ENCODE measurements around the gene RASGRF1.

The RASGRF1 gene

DNA sequence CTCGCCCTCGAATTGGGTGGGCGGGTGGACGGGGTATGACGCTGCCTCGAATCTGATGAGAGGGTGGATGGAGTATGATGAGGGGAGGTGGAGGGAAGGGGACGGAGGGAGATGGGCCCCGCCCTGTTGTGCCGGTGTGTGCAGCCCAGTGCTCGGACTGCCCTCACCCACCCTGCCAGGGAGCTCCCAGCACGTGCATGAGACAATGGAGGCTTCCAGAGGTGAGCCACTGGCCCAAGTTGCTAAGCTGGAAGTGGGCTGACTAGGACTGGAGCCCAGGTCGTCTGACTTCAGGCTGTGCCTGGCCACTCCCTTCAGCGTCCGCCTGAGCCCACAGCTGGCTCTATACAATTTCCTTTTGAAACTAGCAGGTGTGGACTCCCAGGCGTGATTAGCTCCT, 98.7 kb downstream of the RASGRF1 start:
- peaks cover 11% of the 10 kb centered on the region for H3K4me1 ChIP-seq (ENCODE audit: control insufficient read depth, insufficient read depth, low read length)
- no peaks in the 10 kb centered on the region for H3K9me3 ChIP-seq (ENCODE audit: control insufficient read depth, low read length)
- H3K27ac ChIP-seq (ENCODE audit: insufficient read depth, low read depth, low read length, poor library complexity, severe bottlenecking) = no peak overlapping the region
- no peak overlapping the region for H3K4me3 ChIP-seq (ENCODE audit: insufficient read depth, low read depth, low read length)
- H3K27me3 ChIP-seq (ENCODE audit: control insufficient read depth, insufficient read depth, low read length, poor library complexity, severe bottlenecking) = no peaks in the 10 kb centered on the region
- no peaks in the 10 kb centered on the region for H3K36me3 ChIP-seq (ENCODE audit: control insufficient read depth, insufficient read depth, low read length)
- 91% methylated on average over 15 of the region's 15 CpGs for WGBS, 2 experiments

DNA sequence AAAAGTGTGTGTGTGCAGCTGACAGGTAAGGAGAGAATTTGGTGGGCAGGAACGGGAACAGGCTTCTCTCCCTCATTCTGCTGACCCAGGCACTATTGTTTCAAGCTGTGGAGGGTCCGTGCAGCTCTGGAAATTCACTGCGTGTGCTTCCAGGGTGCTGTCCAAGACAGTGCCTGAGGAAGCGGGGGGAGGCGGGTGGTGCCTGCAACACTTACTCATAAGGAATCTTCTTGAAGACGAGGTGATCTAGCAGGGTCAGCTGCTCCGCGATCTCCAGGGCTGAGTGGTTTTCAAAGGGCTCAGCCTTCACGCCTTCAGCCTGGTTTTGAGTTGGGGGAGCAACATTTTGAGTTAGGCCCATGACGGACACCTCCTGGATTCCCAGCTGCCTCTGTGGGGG, 99.1 kb downstream of the RASGRF1 start:
- H3K4me1 ChIP-seq (ENCODE audit: control insufficient read depth, insufficient read depth, low read length) = peaks cover 7% of the 10 kb centered on the region
- H3K4me3 ChIP-seq (ENCODE audit: insufficient read depth, low read depth, low read length) = no peak overlapping the region
- H3K27me3 ChIP-seq (ENCODE audit: control insufficient read depth, insufficient read depth, low read length, poor library complexity, severe bottlenecking) = no peaks in the 10 kb centered on the region
- no peak overlapping the region for H3K27ac ChIP-seq (ENCODE audit: insufficient read depth, low read depth, low read length, poor library complexity, severe bottlenecking)
- 94 to 95% methylated on average over 10 of the region's 10 CpGs for WGBS, 2 experiments
- no peaks in the 10 kb centered on the region for H3K9me3 ChIP-seq (ENCODE audit: control insufficient read depth, low read length)
- no peaks in the 10 kb centered on the region for H3K36me3 ChIP-seq (ENCODE audit: control insufficient read depth, insufficient read depth, low read length)

DNA sequence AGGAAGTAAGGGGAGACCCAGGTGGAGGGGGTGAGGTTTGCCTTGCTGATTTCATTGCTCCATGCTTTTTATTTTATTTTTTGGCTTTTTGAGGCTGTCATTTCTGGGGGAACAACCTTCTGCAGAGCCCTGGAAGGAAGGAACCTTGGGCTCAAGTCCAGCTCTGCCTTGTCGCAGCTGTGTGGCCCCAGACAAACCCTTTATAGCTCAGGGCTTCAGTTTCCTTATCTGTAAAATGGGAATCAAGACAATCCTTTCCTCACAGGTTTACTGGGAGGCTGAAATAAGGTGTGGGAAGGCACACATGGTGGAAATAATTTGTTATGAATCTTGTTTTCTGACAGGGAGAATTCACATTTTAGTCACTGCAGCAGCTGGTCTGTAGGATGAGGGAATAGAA, 100.3 kb downstream of the RASGRF1 start:
- no peak overlapping the region for H3K27ac ChIP-seq (ENCODE audit: insufficient read depth, low read depth, low read length, poor library complexity, severe bottlenecking)
- no peaks in the 10 kb centered on the region for H3K9me3 ChIP-seq (ENCODE audit: control insufficient read depth, low read length)
- no peaks in the 10 kb centered on the region for H3K27me3 ChIP-seq (ENCODE audit: control insufficient read depth, insufficient read depth, low read length, poor library complexity, severe bottlenecking)
- H3K4me3 ChIP-seq (ENCODE audit: insufficient read depth, low read depth, low read length) = no peak overlapping the region
- WGBS, 2 experiments = 70 to 96% methylated on average over 1 of the region's 1 CpG
- no peaks in the 10 kb centered on the region for H3K4me1 ChIP-seq (ENCODE audit: control insufficient read depth, insufficient read depth, low read length)
- no peaks in the 10 kb centered on the region for H3K36me3 ChIP-seq (ENCODE audit: control insufficient read depth, insufficient read depth, low read length)

DNA sequence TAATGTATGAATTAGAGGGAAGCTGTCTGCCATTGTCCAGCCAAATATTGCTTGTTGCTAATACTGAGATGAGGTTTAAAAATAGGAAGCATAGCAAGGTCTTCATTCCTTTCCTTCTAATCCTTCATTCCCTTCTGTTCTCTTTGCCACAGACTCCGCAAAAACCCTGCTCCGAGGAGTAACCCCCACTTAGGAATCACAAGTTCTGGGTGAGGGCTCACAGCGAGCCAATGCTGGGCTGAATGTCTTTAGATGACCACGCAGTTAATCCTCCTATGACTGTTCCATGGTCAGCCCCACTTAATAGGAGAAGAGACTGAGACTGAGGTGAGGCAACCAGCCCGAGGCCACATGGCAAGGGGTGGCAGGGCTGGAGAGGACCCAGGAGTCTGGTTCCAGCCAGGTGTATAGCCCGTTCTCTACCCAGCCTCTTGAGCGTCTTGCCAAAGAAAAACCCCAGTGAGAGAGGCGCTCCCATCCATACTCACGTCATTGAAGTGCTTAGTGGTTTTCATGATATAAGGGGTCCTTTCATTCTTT, 100.8 kb downstream of the RASGRF1 start:
- WGBS, 2 experiments = 90 to 95% methylated on average over 9 of the region's 9 CpGs
- H3K4me3 ChIP-seq (ENCODE audit: insufficient read depth, low read depth, low read length) = no peak overlapping the region
- no peak overlapping the region for H3K27ac ChIP-seq (ENCODE audit: insufficient read depth, low read depth, low read length, poor library complexity, severe bottlenecking)
- no peaks in the 10 kb centered on the region for H3K36me3 ChIP-seq (ENCODE audit: control insufficient read depth, insufficient read depth, low read length)
- no peaks in the 10 kb centered on the region for H3K27me3 ChIP-seq (ENCODE audit: control insufficient read depth, insufficient read depth, low read length, poor library complexity, severe bottlenecking)
- no peaks in the 10 kb centered on the region for H3K4me1 ChIP-seq (ENCODE audit: control insufficient read depth, insufficient read depth, low read length)
- H3K9me3 ChIP-seq (ENCODE audit: control insufficient read depth, low read length) = no peaks in the 10 kb centered on the region

DNA sequence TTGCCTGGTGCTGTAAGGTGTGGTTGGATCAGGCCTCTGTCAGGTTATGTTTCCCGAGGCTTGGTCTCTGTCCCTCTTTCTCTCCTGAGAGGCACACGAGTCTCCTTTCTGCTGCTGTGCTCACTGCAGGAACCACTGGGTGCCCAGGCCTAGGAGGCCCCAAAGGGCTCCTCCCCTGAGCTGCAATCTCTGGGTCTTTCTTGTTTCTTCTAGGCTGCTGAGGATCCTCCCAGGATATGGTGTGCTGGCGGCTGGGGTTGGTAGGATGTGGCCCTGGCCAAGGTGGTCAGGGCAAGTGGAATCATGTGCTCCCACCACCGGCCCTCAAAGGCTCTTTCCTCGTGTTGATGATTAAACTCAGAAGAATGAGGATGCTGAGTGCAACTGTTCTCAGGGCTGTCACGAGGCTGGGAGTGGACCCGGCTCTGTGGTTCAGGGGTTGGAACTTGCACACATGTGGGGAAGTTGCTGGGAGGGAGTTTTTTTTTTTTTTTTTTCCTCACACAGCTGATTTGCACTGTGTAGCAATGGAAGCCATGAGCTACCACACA, 102.1 kb downstream of the RASGRF1 start:
- H3K27ac ChIP-seq (ENCODE audit: insufficient read depth, low read depth, low read length, poor library complexity, severe bottlenecking) = no peak overlapping the region
- no peak overlapping the region for H3K4me3 ChIP-seq (ENCODE audit: insufficient read depth, low read depth, low read length)
- H3K4me1 ChIP-seq (ENCODE audit: control insufficient read depth, insufficient read depth, low read length) = no peaks in the 10 kb centered on the region
- H3K36me3 ChIP-seq (ENCODE audit: control insufficient read depth, insufficient read depth, low read length) = no peaks in the 10 kb centered on the region
- H3K27me3 ChIP-seq (ENCODE audit: control insufficient read depth, insufficient read depth, low read length, poor library complexity, severe bottlenecking) = no peaks in the 10 kb centered on the region
- no peaks in the 10 kb centered on the region for H3K9me3 ChIP-seq (ENCODE audit: control insufficient read depth, low read length)
- 83 to 90% methylated on average over 7 of the region's 7 CpGs for WGBS, 2 experiments

DNA sequence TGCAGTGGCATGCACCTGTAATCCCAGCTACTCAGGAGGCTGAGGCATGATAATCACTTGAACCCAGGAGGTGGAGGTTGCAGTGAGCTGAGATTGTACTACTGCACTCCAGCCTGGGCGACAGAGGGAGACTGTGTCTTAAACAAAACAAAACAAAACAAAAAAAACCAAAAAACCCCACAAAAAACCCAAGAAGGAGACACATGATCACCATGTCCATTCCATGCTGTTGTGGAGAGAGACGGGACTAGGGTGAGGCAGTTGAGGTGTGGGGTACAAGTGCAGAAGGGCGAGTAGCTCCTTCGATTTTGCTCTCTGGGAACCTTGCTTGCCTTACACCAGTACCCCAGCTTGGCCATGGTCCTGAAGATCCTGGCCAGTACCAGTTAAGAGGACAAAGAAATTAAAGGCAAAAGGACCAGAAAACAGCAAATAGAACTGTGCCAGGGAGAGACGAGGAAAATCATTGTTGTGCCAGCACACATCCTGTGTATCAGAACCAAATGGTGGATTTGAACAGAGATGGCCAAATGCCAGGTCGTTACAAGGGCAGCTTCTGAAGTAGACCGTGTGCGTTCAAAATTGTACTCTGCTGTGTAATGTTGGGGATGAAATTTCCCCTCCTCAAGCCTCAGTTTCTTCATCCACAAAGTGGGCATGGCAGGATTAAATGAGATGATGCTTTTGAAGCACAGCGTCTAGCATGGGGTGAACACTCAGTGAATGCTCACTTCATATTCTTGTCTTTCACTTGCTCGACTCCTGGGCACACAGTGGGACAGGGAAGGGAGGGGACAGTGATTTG, 102.8 kb downstream of the RASGRF1 start:
- Histone ChIP-seq H3K27me3 (ENCODE audit: control insufficient read depth, insufficient read depth, low read length, poor library complexity, severe bottlenecking) (no peaks in the 10 kb centered on the region), H3K4me1 (ENCODE audit: control insufficient read depth, insufficient read depth, low read length) (no peaks in the 10 kb centered on the region), H3K36me3 (ENCODE audit: control insufficient read depth, insufficient read depth, low read length) (no peaks in the 10 kb centered on the region), H3K4me3 (ENCODE audit: insufficient read depth, low read depth, low read length) (no peak overlapping the region), H3K9me3 (ENCODE audit: control insufficient read depth, low read length) (no peaks in the 10 kb centered on the region), H3K27ac (ENCODE audit: insufficient read depth, low read depth, low read length, poor library complexity, severe bottlenecking) (no peak overlapping the region)
- WGBS, 2 experiments = 92 to 93% methylated on average over 10 of the region's 10 CpGs

DNA sequence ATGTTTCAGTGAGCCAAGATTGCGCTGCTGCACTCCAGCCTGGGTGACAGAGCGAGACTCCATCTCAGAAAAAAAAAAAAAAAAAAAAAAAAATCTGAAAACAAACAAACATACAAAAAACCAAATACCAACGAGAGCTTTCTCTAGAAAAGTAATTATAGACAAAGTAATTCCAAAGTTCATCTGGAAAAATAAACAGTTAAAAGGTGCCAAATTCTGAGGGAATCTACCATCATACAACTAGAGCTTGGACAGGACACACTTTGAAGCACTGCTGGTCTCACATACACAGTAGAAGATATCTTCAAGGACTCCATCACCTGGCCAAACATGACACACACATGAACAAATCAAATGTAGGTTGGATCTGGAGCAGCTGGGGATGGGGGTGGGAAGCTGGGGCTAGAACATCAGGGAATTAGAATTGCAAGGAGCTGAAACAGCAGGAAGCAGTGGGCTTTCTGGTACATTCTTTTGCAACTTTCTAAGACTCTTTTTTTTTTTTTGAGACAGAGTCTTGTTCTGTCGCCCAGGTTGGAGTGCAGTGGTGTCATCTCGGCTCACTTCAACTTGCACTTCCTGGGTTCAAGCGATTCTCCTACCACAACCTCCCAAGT, 104.6 kb downstream of the RASGRF1 start:
- H3K4me3 ChIP-seq (ENCODE audit: insufficient read depth, low read depth, low read length) = no peak overlapping the region
- WGBS, 2 experiments = 84 to 92% methylated on average over 5 to 6 of the region's 6 CpGs
- H3K9me3 ChIP-seq (ENCODE audit: control insufficient read depth, low read length) = no peaks in the 10 kb centered on the region
- no peaks in the 10 kb centered on the region for H3K27me3 ChIP-seq (ENCODE audit: control insufficient read depth, insufficient read depth, low read length, poor library complexity, severe bottlenecking)
- H3K27ac ChIP-seq (ENCODE audit: insufficient read depth, low read depth, low read length, poor library complexity, severe bottlenecking) = no peak overlapping the region
- no peaks in the 10 kb centered on the region for H3K4me1 ChIP-seq (ENCODE audit: control insufficient read depth, insufficient read depth, low read length)
- no peaks in the 10 kb centered on the region for H3K36me3 ChIP-seq (ENCODE audit: control insufficient read depth, insufficient read depth, low read length)

DNA sequence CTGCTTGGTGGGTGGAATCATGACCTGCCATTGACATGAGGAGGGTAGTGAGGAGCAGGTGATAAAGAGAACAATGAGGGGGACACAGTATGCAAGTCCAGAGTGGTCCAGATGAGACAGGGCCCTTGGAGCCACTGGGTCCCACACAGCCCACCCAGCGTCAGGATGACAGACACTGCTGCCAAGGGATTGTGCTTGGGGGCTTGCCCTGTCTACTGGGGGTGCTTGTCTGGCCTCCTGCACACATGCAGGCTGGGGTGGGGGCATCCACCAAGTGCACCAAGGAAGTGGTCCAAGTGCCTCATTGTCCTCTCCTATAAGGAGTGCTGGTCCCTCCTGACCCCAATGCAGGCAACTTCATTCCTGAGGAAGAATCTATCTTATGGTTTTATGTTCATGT, 106.5 kb downstream of the RASGRF1 start:
- Histone ChIP-seq H3K36me3 (ENCODE audit: control insufficient read depth, insufficient read depth, low read length) (no peaks in the 10 kb centered on the region), H3K4me1 (ENCODE audit: control insufficient read depth, insufficient read depth, low read length) (no peaks in the 10 kb centered on the region), H3K9me3 (ENCODE audit: control insufficient read depth, low read length) (no peaks in the 10 kb centered on the region), H3K27me3 (ENCODE audit: control insufficient read depth, insufficient read depth, low read length, poor library complexity, severe bottlenecking) (no peaks in the 10 kb centered on the region), H3K4me3 (ENCODE audit: insufficient read depth, low read depth, low read length) (no peak overlapping the region), H3K27ac (ENCODE audit: insufficient read depth, low read depth, low read length, poor library complexity, severe bottlenecking) (no peak overlapping the region)
- 80 to 89% methylated on average over 1 of the region's 1 CpG for WGBS, 2 experiments

DNA sequence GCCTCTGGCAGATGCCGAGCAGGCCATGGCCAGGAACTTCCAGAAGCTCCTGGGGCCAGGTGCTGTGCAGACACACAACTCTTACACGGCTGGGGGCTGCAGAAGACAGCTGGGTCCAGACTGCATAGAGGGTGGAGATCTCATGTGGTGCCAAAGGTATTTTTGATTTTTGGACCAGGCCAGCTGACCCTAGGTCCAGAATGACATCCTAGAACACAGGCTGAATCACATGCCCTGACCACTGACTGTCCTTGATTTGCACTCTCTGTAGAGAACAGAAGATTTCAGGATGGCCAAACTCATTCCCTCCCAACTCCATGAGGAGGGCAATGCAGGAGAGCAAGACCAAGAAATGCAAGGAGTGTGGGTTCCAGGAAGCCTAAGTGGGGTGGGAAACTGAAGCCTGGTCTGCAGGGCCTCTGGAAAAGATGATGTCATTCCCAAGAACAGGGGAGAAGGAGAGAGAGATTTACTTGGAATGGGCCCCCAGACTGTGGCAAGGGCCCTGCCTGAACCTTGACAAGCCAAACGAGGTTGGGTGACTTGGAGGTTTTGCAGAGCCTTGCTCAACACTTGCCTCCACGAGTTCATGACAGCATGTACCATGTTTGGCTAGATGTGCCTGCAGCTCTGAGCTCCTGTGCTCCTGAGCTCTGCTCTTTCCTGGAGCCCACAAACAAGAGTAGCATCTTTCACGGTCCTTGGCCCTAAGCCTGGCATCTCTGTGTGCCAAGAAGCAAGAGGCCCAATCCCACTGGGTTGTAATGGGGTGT, 107.2 kb downstream of the RASGRF1 start:
- H3K4me3 ChIP-seq (ENCODE audit: insufficient read depth, low read depth, low read length) = no peak overlapping the region
- H3K9me3 ChIP-seq (ENCODE audit: control insufficient read depth, low read length) = no peaks in the 10 kb centered on the region
- H3K4me1 ChIP-seq (ENCODE audit: control insufficient read depth, insufficient read depth, low read length) = no peaks in the 10 kb centered on the region
- no peaks in the 10 kb centered on the region for H3K27me3 ChIP-seq (ENCODE audit: control insufficient read depth, insufficient read depth, low read length, poor library complexity, severe bottlenecking)
- no peak overlapping the region for H3K27ac ChIP-seq (ENCODE audit: insufficient read depth, low read depth, low read length, poor library complexity, severe bottlenecking)
- H3K36me3 ChIP-seq (ENCODE audit: control insufficient read depth, insufficient read depth, low read length) = no peaks in the 10 kb centered on the region
- 90% methylated on average over 5 of the region's 5 CpGs for WGBS, 2 experiments

DNA sequence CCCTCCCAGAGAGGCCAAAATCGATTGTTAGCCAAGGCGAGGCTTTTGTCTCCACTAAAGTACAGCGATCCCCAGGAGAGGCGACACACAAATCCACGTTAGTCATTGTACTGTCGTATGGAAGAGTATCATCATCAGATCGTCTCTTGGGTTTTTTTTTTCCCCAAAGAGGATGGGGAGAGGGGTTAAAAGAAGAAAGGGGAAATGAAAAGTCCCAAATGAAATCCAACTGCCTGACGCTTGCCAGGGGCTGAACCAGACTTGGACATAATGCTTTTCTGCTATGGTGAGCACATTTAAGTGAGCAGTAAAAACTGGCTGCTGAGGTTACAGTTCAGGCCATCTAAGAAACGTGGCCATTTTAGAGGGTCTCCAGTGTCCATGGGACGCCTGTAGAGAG, 107.8 kb downstream of the RASGRF1 start:
- Histone ChIP-seq H3K36me3 (ENCODE audit: control insufficient read depth, insufficient read depth, low read length) (no peaks in the 10 kb centered on the region), H3K4me1 (ENCODE audit: control insufficient read depth, insufficient read depth, low read length) (no peaks in the 10 kb centered on the region), H3K27me3 (ENCODE audit: control insufficient read depth, insufficient read depth, low read length, poor library complexity, severe bottlenecking) (no peaks in the 10 kb centered on the region), H3K27ac (ENCODE audit: insufficient read depth, low read depth, low read length, poor library complexity, severe bottlenecking) (no peak overlapping the region), H3K4me3 (ENCODE audit: insufficient read depth, low read depth, low read length) (no peak overlapping the region), H3K9me3 (ENCODE audit: control insufficient read depth, low read length) (no peaks in the 10 kb centered on the region)
- WGBS, 2 experiments = 92 to 94% methylated on average over 10 of the region's 10 CpGs

Measured in ectodermal cell (in vitro differentiated cells).